Activated CD8-positive, alpha-beta memory T cell treated with anti-CD3 and anti-CD28 coated beads for 4 hours (primary cell): ENCODE measurements around the gene PNPLA7.
"Not testable (repeated sequence)": the region's sequence is repeated elsewhere in the genome, so short reads cannot be mapped to it uniquely, and the experiment has no call there.

Source experiments
- DNase-seq, 2 donors: peaks; one replicate each; pipeline ENCODE4 v3.0.0-alpha.2; 2020; ENCODE audit warnings: low read depth in 2 of 2

The PNPLA7 gene

GRCh38 chr9:137480686-137481683 lies 69.2 kb downstream of the PNPLA7 start:
- DNase-seq = no peak

GRCh38 chr9:137479892-137480685 lies 70.1 kb downstream of the PNPLA7 start:
- no peak for DNase-seq

- DNase-seq = no peak
These were observed 71.0 kb downstream of the PNPLA7 start for GRCh38 chr9:137478962-137479861.

GRCh38 chr9:137478613-137478961 lies 71.6 kb downstream of the PNPLA7 start:
- DNase-seq = no peak

GRCh38 chr9:137477778-137478612 lies 72.2 kb downstream of the PNPLA7 start:
- DNase-seq = no peak

GRCh38 chr9:137476856-137477255 lies 73.3 kb downstream of the PNPLA7 start:
- no peak for DNase-seq

- no peak for DNase-seq
These were observed 74.5 kb downstream of the PNPLA7 start for GRCh38 chr9:137475666-137476065.

- no peak for DNase-seq
These were observed 75.9 kb downstream of the PNPLA7 start for GRCh38 chr9:137474271-137474670.

GRCh38 chr9:137470785-137471184 lies 79.4 kb downstream of the PNPLA7 start:
- DNase-seq = no peak

GRCh38 chr9:137467896-137468295 lies 82.3 kb downstream of the PNPLA7 start:
- no peak for DNase-seq

- no peak for DNase-seq
These were observed 83.0 kb downstream of the PNPLA7 start for GRCh38 chr9:137467161-137467581.

GRCh38 chr9:137466389-137467085 lies 83.7 kb downstream of the PNPLA7 start:
- not testable (repeated sequence) for DNase-seq

GRCh38 chr9:137465720-137466388 lies 84.3 kb downstream of the PNPLA7 start:
- no peak for DNase-seq

GRCh38 chr9:137465000-137465719 lies 85.0 kb downstream of the PNPLA7 start:
- DNase-seq = no peak

- DNase-seq = no peak
These were observed 85.8 kb downstream of the PNPLA7 start for GRCh38 chr9:137464291-137464999.

- DNase-seq = no peak
These were observed 86.3 kb downstream of the PNPLA7 start for GRCh38 chr9:137463931-137464290.

- DNase-seq = no peak
These were observed 86.9 kb downstream of the PNPLA7 start for GRCh38 chr9:137462986-137463930.
